Liver (tissue), 9 donors: ENCODE measurements around the gene MAP3K9. TPM values are rescaled to one million over a fixed set of nuclear protein-coding genes. Genes with fewer than 3 reads are reported as not detected.

Source experiments
- DNase-seq: peaks from one replicate; pipeline ENCODE4 v3.0.0-alpha.2; 2017; ENCODE audit warnings: low spot score
- H3K27ac ChIP-seq, 2 donors: one replicate each; pipeline ENCODE4 v1.7.0; 2013; ENCODE audit warnings: inconsistent platforms in 2 of 2, low read length in 2 of 2, control low read depth in 1 of 2, low read depth in 1 of 2, mild to moderate bottlenecking in 1 of 2
- H3K27me3 ChIP-seq, 4 donors: one replicate each; pipeline versions ENCODE4 v1.6.1 to v1.7.0; 2013; ENCODE audit warnings: low read length in 3 of 4, inconsistent platforms in 1 of 4, mild to moderate bottlenecking in 1 of 4, moderate library complexity in 1 of 4; ENCODE audit not compliant: control insufficient read depth in 4 of 4, insufficient read depth in 4 of 4
- H3K36me3 ChIP-seq, 4 donors: one replicate each; pipeline versions ENCODE4 v1.6.1 to v1.7.0; 2013; ENCODE audit warnings: low read length in 3 of 4, mild to moderate bottlenecking in 3 of 4, low read depth in 1 of 4, moderate library complexity in 1 of 4; ENCODE audit not compliant: control insufficient read depth in 4 of 4, insufficient read depth in 3 of 4
- H3K4me1 ChIP-seq, 4 donors: one replicate each; pipeline versions ENCODE4 v1.6.1 to v1.7.0; 2013; ENCODE audit warnings: low read length in 3 of 4, mild to moderate bottlenecking in 3 of 4, moderate library complexity in 1 of 4; ENCODE audit not compliant: control insufficient read depth in 4 of 4, insufficient read depth in 4 of 4
- H3K4me3 ChIP-seq, 3 donors: one replicate each; pipeline versions ENCODE4 v1.6.1 to v1.7.0; 2013; ENCODE audit warnings: low read length in 3 of 3, control low read depth in 1 of 3, low read depth in 1 of 3, mild to moderate bottlenecking in 1 of 3
- H3K9ac ChIP-seq, 2 donors: one replicate each; pipeline ENCODE4 v1.7.0; 2013; ENCODE audit warnings: low read length in 2 of 2, mild to moderate bottlenecking in 2 of 2, moderate library complexity in 2 of 2, control low read depth in 1 of 2, low read depth in 1 of 2
- H3K9me3 ChIP-seq, 4 donors: one replicate each; pipeline versions ENCODE4 v1.6.1 to v1.7.0; 2013; ENCODE audit warnings: low read length in 3 of 4; ENCODE audit not compliant: control insufficient read depth in 4 of 4
- ATF3 ChIP-seq: IDR thresholded peaks from 2 replicates; pipeline ENCODE4 v1.6.1; 2016; ENCODE audit warnings: antibody characterized with exemption
- EGR1 ChIP-seq, 2 donors: IDR thresholded peaks; 2 replicates each; pipeline ENCODE4 v1.6.1; 2016 to 2018; ENCODE audit warnings: antibody characterized with exemption in 2 of 2, low read depth in 2 of 2
- FOXA1 ChIP-seq: IDR thresholded peaks from 2 replicates; pipeline ENCODE4 v1.6.1; 2016; ENCODE audit warnings: antibody characterized with exemption
- FOXA2 ChIP-seq: IDR thresholded peaks from 2 replicates; pipeline ENCODE4 v1.6.1; 2016; ENCODE audit warnings: antibody characterized with exemption
- GABPA ChIP-seq, 2 donors: IDR thresholded peaks in 1 of 2; conservative IDR thresholded peaks in 1 of 2; 2 replicates each; pipeline ENCODE4 v1.6.1; 2016; ENCODE audit warnings: antibody characterized with exemption in 2 of 2, mild to moderate bottlenecking in 1 of 2, moderate library complexity in 1 of 2
- HNF4A ChIP-seq, 2 donors: conservative IDR thresholded peaks; 2 replicates each; pipeline ENCODE4 v1.6.1; 2016; ENCODE audit warnings: antibody characterized with exemption in 2 of 2, mild to moderate bottlenecking in 2 of 2
- HNF4G ChIP-seq: IDR thresholded peaks from 2 replicates; pipeline ENCODE4 v1.6.1; 2016; ENCODE audit warnings: antibody characterized with exemption
- JUND ChIP-seq, 2 donors: IDR thresholded peaks; 2 replicates each; pipeline ENCODE4 v1.6.1; 2016; ENCODE audit warnings: antibody characterized with exemption in 2 of 2
- MAX ChIP-seq: IDR thresholded peaks from 2 replicates; pipeline ENCODE4 v1.6.1; 2016; ENCODE audit warnings: antibody characterized with exemption
- NR2F2 ChIP-seq: IDR thresholded peaks from 2 replicates; pipeline ENCODE4 v1.6.1; 2016; ENCODE audit warnings: antibody characterized with exemption
- RAD21 ChIP-seq, 2 donors: IDR thresholded peaks; 2 replicates each; pipeline ENCODE4 v1.6.1; 2016; ENCODE audit warnings: antibody characterized with exemption in 2 of 2, mild to moderate bottlenecking in 2 of 2
- REST ChIP-seq: IDR thresholded peaks from 2 replicates; pipeline ENCODE4 v1.6.1; 2016; ENCODE audit warnings: antibody characterized with exemption, mild to moderate bottlenecking
- RXRA ChIP-seq, 2 donors: IDR thresholded peaks; 2 replicates each; pipeline ENCODE4 v1.6.1; 2017 to 2018; ENCODE audit warnings: antibody characterized with exemption in 2 of 2, mild to moderate bottlenecking in 1 of 2
- SP1 ChIP-seq: IDR thresholded peaks from 2 replicates; pipeline ENCODE4 v1.6.1; 2018; ENCODE audit warnings: antibody characterized with exemption, mild to moderate bottlenecking
- TAF1 ChIP-seq: conservative IDR thresholded peaks from 2 replicates; pipeline ENCODE4 v1.6.1; 2016; ENCODE audit warnings: antibody characterized with exemption, mild to moderate bottlenecking
- YY1 ChIP-seq: IDR thresholded peaks from 2 replicates; pipeline ENCODE4 v1.6.1; 2016; ENCODE audit warnings: antibody characterized with exemption, mild to moderate bottlenecking
- ZBTB33 ChIP-seq: IDR thresholded peaks from 2 replicates; pipeline ENCODE4 v1.6.1; 2016; ENCODE audit warnings: antibody characterized with exemption
- WGBS: extraction: QIAGEN DNeasy Blood & Tissue Kit; methylation state at CpG from one replicate; pipeline ENCODE4 v1.1.7; 2013; 5-methylcytosine and 5-hydroxymethylcytosine counted together
- polyA plus RNA-seq, 2 donors: library from polyadenylated mRNA; stranded (reverse) in 1 of 2; unstranded in 1 of 2; fragments of 200-250 nt in 1 of 2; fragments of >200 nt in 1 of 2; fragmentation: Nextera tagmentation in 1 of 2; extraction: Ambion mirVana in 1 of 2; gene quantifications; one replicate each; pipeline versions ENCODE4 v1.2.1 to v1.2.3, GENCODE V29; 2013 to 2015
- total RNA-seq, 2 donors: library from RNA; depleted of rRNA; stranded (reverse); fragments of >200 nt; gene quantifications; one replicate each; pipeline ENCODE4 v1.2.3, GENCODE V29; 2014
- TF ChIP-seq, protein P1 (sequence below): fragments of 150-350 bp; IDR thresholded peaks from 2 replicates; pipeline ENCODE4 v1.5.1; 2017; ENCODE audit warnings: improper control_type of control experiment, low read depth, low read length; ENCODE audit not compliant: missing input control
- donor health status: healthy.
- donor health status: healthy.
- donor health status: healthy.
- donor health status: healthy.
- donor health status: healthy.

MAP3K9 gene
- total and polyA plus RNA-seq, 4 donors: 0.65 to 5.2 (median 0.80) TPM

DNA sequence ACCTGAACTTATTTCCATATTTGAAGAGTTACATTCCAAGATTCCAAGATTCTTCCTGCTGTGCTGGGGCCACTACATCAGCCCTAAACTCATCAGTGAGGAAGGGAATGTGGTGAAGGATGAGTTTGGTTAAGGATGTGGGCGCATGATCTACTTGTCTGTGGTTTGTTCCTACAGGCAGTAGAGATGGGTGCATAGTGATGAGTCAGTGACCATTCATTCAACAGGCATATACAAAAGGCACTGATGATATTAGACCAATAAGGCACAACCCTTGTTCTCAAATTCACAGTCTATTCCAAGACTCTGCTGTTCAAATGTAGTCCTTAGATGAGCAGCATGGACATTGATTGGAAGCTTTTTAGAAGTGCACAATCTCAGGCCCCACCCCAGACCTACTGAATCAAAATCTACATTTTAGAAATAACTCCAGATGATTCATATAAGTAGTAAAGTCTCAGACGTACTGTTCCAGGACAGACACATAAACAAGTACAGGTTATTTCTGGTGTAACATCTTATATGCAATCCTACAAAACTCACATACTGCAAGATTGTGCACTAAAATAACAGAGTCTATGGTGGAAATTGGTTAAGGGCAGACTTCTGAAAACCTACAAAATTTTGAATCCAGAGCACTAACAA is 47.7 kb upstream of the MAP3K9 start:
- Histone ChIP-seq H3K9me3 (no peaks in the 10 kb centered on the region), H3K4me1 (no peaks in the 10 kb centered on the region), H3K9ac (no peak overlapping the region), H3K36me3 (no peaks in the 10 kb centered on the region), H3K4me3 (no peak overlapping the region), H3K27ac (no peak overlapping the region), H3K27me3 (no peaks in the 10 kb centered on the region)
- no peak for DNase-seq
- WGBS: 84% methylated on average over 2 of the region's 2 CpGs
- TF ChIP-seq ZBTB33 (no peak), MAX (no peak), REST (no peak), GABPA (IDR thresholded peaks at IDR 0.05 in 1 of 2, conservative IDR thresholded peaks at IDR 0.05 in 1 of 2) (no peak), YY1 (no peak), RAD21 (IDR thresholded peaks at IDR 0.05) (no peak), FOXA1 (no peak), TAF1 (no peak), JUND (IDR thresholded peaks at IDR 0.05) (no peak), SP1 (no peak), ATF3 (no peak), NR2F2 (no peak), RXRA (IDR thresholded peaks at IDR 0.05) (no peak), FOXA2 (no peak), EGR1 (IDR thresholded peaks at IDR 0.05; ENCODE audit: low read depth in 2 of 2) (no peak), HNF4G (no peak), HNF4A (conservative IDR thresholded peaks at IDR 0.05) (no peak)
- TF ChIP-seq, protein P1, sequence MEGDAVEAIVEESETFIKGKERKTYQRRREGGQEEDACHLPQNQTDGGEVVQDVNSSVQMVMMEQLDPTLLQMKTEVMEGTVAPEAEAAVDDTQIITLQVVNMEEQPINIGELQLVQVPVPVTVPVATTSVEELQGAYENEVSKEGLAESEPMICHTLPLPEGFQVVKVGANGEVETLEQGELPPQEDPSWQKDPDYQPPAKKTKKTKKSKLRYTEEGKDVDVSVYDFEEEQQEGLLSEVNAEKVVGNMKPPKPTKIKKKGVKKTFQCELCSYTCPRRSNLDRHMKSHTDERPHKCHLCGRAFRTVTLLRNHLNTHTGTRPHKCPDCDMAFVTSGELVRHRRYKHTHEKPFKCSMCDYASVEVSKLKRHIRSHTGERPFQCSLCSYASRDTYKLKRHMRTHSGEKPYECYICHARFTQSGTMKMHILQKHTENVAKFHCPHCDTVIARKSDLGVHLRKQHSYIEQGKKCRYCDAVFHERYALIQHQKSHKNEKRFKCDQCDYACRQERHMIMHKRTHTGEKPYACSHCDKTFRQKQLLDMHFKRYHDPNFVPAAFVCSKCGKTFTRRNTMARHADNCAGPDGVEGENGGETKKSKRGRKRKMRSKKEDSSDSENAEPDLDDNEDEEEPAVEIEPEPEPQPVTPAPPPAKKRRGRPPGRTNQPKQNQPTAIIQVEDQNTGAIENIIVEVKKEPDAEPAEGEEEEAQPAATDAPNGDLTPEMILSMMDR: no peak
